H1 (cell line): ENCODE measurements around the gene DYRK1A. TPM values are rescaled to one million over a fixed set of nuclear protein-coding genes. Genes with fewer than 3 reads are reported as not detected.

Source experiments
- BACH1 ChIP-seq: IDR thresholded peaks from 2 replicates; pipeline ENCODE4 v1.6.1; 2012; ENCODE audit warnings: low read length, improper control_type of control experiment
- CBX5 ChIP-seq: fragments of 300-800, 300-1000 bp; sonication (generic); IDR thresholded peaks from 2 replicates; pipeline ENCODE4 v1.7.1; 2016; ENCODE audit warnings: antibody characterized with exemption, low read length, low read depth
- CHD7 ChIP-seq: fragments of 300-600 bp; sonication (generic); IDR thresholded peaks from 2 replicates; pipeline ENCODE4 v1.7.1; 2012; ENCODE audit warnings: low read length, moderate library complexity, mild to moderate bottlenecking, inconsistent platforms; ENCODE audit not compliant: insufficient replicate concordance
- EP300 ChIP-seq, 2 experiments: IDR thresholded peaks; 1 replicate in 1 of 2; 2 replicates in 1 of 2; pipeline ENCODE4 v1.6.1; 2011 to 2012; ENCODE audit warnings: low read depth in 2 of 2, low read length in 2 of 2, mild to moderate bottlenecking in 2 of 2, borderline replicate concordance in 1 of 2, inconsistent platforms in 1 of 2, moderate library complexity in 1 of 2
- FOSL1 ChIP-seq: IDR thresholded peaks from 2 replicates; pipeline ENCODE4 v1.6.1; 2011; ENCODE audit warnings: mild to moderate bottlenecking, low read depth, low read length, moderate library complexity; ENCODE audit not compliant: insufficient read depth
- POLR2AphosphoS5 ChIP-seq: IDR thresholded peaks from 2 replicates; pipeline ENCODE4 v1.6.1; 2011; ENCODE audit warnings: low read depth, low read length
- RNF2 ChIP-seq: fragments of 200-900, 300-1000 bp; sonication (generic); IDR thresholded peaks from 2 replicates; pipeline ENCODE4 v1.7.1; 2016; ENCODE audit warnings: borderline replicate concordance, low read depth, mild to moderate bottlenecking, antibody characterized with exemption, low read length; ENCODE audit not compliant: poor library complexity, severe bottlenecking; ENCODE audit errors: missing control alignments
- SP2 ChIP-seq: IDR thresholded peaks from 2 replicates; pipeline ENCODE4 v1.6.1; 2012; ENCODE audit warnings: mild to moderate bottlenecking, low read length, inconsistent platforms
- ZNF274 ChIP-seq: IDR thresholded peaks from 2 replicates; pipeline ENCODE4 v1.7.0; 2012; ENCODE audit warnings: low read length, borderline replicate concordance; ENCODE audit errors: extremely low read depth
- polyA plus RNA-seq, 7 experiments: library from polyadenylated mRNA; depleted of rRNA in 3 of 7; stranded (reverse) in 5 of 7; unstranded in 2 of 7; fragments of >200 nt in 5 of 7; fragments of 200-250 nt in 2 of 7; gene quantifications; 1 replicate in 5 of 7; 2 replicates in 1 of 7; 4 replicates in 1 of 7; pipeline versions ENCODE4 v1.2.1 to v1.2.3, GENCODE V29; 2011 to 2013; ENCODE audit warnings: missing spikeins in 2 of 7, mixed read lengths in 2 of 7
- total RNA-seq: library from RNA; stranded (reverse); fragmentation: NEBNext Ultra II Directional; extraction: Animal tissue kit (Norgen Biotek cat#: 25700); gene quantifications from 2 replicates; pipeline ENCODE4 v1.2.1, GENCODE V29; 2021

DYRK1A gene
- total and polyA plus RNA-seq, 2 of the 8 experiments (the other 6 are each of a cell fraction or from before 2014, with no cell fraction given): 61.1 to 62.2 TPM

DNA sequence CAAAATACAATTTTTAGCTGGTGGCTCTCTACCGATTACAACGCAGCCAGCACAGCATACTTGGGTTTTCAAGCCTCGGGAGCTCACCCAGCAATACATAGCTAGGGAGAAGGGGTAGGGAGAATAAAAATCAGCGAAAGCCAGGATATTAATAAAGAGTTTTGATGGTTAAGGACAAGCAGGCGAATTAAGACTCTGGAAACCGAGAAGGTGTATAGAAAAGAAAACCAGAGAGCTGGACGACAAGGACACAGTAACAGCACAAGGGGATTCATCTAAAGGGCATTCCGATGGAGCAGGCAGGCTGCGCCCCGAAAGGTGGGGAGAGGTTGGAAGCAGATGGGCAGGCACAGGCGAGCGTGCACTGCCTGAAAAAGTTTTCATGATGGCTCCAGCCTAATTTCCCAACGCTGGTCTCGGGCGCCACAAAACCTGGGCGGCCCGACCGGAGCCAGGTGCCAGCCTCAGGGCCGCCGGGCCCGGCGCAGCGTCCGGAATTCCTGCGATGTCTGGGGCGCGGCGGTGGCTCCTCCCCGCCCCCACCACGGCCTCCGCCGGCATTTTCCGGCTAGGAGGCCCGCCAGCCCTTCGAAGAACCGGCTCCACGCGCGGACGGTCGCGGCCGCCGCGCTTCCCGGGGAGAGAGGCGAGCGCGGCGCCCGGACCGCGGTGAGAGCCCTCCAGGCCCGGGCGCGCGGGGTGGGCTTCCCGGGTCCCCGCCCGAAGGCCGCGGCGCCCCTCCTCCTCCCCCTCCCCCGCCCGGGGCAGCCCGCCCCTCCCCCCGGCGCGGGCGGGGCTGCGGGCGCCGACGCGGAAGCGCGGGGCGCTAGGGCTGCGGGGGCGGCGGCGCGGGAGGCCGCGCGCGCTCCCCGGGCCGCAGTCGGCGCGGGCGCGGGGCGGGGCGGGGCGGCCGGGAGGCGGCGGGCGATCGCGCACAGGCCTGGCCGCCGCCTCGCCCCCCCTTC, 774 bp upstream of the DYRK1A start (continued):
- TF ChIP-seq POLR2AphosphoS5 (peak; percentile 71), CBX5 (no peak), CHD7 (no peak), RNF2 (no peak), BACH1 (no peak), FOSL1 (no peak), ZNF274 (no peak), SP2 (no peak), EP300 (IDR thresholded peaks at IDR 0.05; ENCODE audit: borderline replicate concordance in 1 of 2, low read depth in 2 of 2, low read length in 2 of 2) (no peak)
